Stimulated activated CD4-positive, alpha-beta T cell treated with anti-CD3 and anti-CD28 coated beads, Interleukin-15, amount 100 ng/mL, for 48 hours (primary cell): ENCODE data around the gene LRRC1.
A peak's percentile ranks its signal among the peaks of the same experiment; 100 is the strongest.

Experiments
- DNase-seq, 2 donors: peaks; one replicate each; pipeline ENCODE4 v3.0.0-alpha.2; 2020; ENCODE audit warnings: low read depth in 2 of 2

Gene LRRC1

GRCh38 chr6:53887316-53887715 lies 92.5 kb downstream of the LRRC1 start:
- DNase-seq, result no peak

- DNase-seq, result no peak
Measured at GRCh38 chr6:53888931-53889330, 94.1 kb downstream of the LRRC1 start.

GRCh38 chr6:53889365-53889764 lies 94.6 kb downstream of the LRRC1 start:
- DNase-seq, result no peak

GRCh38 chr6:53892707-53893106 lies 97.9 kb downstream of the LRRC1 start:
- no peak for DNase-seq

- peak; percentile 40 to 49 for DNase-seq
Measured at GRCh38 chr6:53894091-53894490, 99.3 kb downstream of the LRRC1 start.

GRCh38 chr6:53896196-53896595 lies 101.4 kb downstream of the LRRC1 start:
- DNase-seq, result no peak

GRCh38 chr6:53898026-53898795 lies 103.4 kb downstream of the LRRC1 start:
- no peak for DNase-seq

- DNase-seq, result no peak
Measured at GRCh38 chr6:53899512-53899911, 104.7 kb downstream of the LRRC1 start.

GRCh38 chr6:53903357-53903756 lies 108.6 kb downstream of the LRRC1 start:
- DNase-seq, result no peak

- DNase-seq, result no peak
Measured at GRCh38 chr6:53906103-53906502, 111.3 kb downstream of the LRRC1 start.

GRCh38 chr6:53906842-53907241 lies 112.0 kb downstream of the LRRC1 start:
- DNase-seq, result no peak

GRCh38 chr6:53910834-53911233 lies 116.0 kb downstream of the LRRC1 start:
- no peak for DNase-seq

GRCh38 chr6:53912661-53913060 lies 117.9 kb downstream of the LRRC1 start:
- no peak for DNase-seq

- DNase-seq, result no peak
Measured at GRCh38 chr6:53913286-53913685, 118.5 kb downstream of the LRRC1 start.

- DNase-seq, result no peak
Measured at GRCh38 chr6:53915026-53915691, 120.4 kb downstream of the LRRC1 start.

- DNase-seq, result no peak
Measured at GRCh38 chr6:53916804-53917463, 122.1 kb downstream of the LRRC1 start.

- no peak for DNase-seq
Measured at GRCh38 chr6:53917464-53917842, 122.6 kb downstream of the LRRC1 start.

- DNase-seq, result no peak
Measured at GRCh38 chr6:53918854-53919510, 124.2 kb downstream of the LRRC1 start.

- no peak for DNase-seq
Measured at GRCh38 chr6:53919881-53920360, 125.1 kb downstream of the LRRC1 start.

GRCh38 chr6:53920881-53921280 lies 126.1 kb downstream of the LRRC1 start:
- DNase-seq, result no peak

- no peak for DNase-seq
Measured at GRCh38 chr6:53921639-53922038, 126.8 kb downstream of the LRRC1 start.

GRCh38 chr6:53922539-53922981 lies 127.8 kb downstream of the LRRC1 start:
- DNase-seq, result no peak
